Adrenal gland (tissue), 12 donors: Measurements from ENCODE around the gene HEMK1. TPM values are rescaled to one million over a fixed set of nuclear protein-coding genes. Genes with fewer than 3 reads are reported as not detected.

ENCODE experiments used
- DNase-seq, 7 donors: peaks; one replicate each; pipeline ENCODE4 v3.0.0-alpha.2; 2019 to 2020
- H3K27ac ChIP-seq, 5 donors: fragments of 200-600 bp; sonication (generic) in 4 of 5; 1 replicate in 3 of 5; 2 replicates in 2 of 5; pipeline versions ENCODE4 v1.5.1 to v1.8.0; 2016 to 2020; ENCODE audit warnings: mild to moderate bottlenecking in 1 of 5
- H3K27me3 ChIP-seq: fragments of 200-600 bp; 2 replicates; pipeline ENCODE4 v1.8.0; 2021
- H3K36me3 ChIP-seq, 2 donors: fragments of 200-600 bp; replicated peaks in 1 of 2; 1 replicate in 1 of 2; 2 replicates in 1 of 2; pipeline versions ENCODE4 v1.5.1 to v1.8.0; 2018 to 2022
- H3K4me1 ChIP-seq, 2 donors: fragments of 200-600 bp; replicated peaks in 1 of 2; 1 replicate in 1 of 2; 2 replicates in 1 of 2; pipeline versions ENCODE4 v1.5.1 to v1.8.0; 2018 to 2021
- H3K4me3 ChIP-seq, 4 donors: fragments of 200-600 bp; sonication (generic) in 3 of 4; one replicate each; pipeline ENCODE4 v1.5.1; 2016 to 2018
- H3K9me3 ChIP-seq, 3 donors: fragments of 200-600 bp; sonication (generic) in 1 of 3; replicated peaks in 1 of 3; 1 replicate in 2 of 3; 2 replicates in 1 of 3; pipeline versions ENCODE4 v1.5.1 to v1.8.0; 2016 to 2021
- POLR2A ChIP-seq, 2 donors: fragments of 450-650 bp; IDR thresholded peaks; one replicate each; pipeline ENCODE4 v1.6.1; 2017; ENCODE audit warnings: antibody characterized with exemption in 2 of 2, mild to moderate bottlenecking in 2 of 2, moderate library complexity in 1 of 2
- WGBS, 4 donors: extraction: QIAGEN DNeasy Blood & Tissue Kit in 2 of 4; methylation state at CpG; one replicate each; pipeline versions ENCODE4 v1.1.5 to v1.1.7; 2013 to 2017; 5-methylcytosine and 5-hydroxymethylcytosine counted together
- intact Hi-C, 2 donors: fragments of 100-400 bp; cut with DNase I; formaldehyde crosslinking; loops; one replicate each; pipeline versions ENCODE4 v1.14.1 to v1.15.0; 2022 to 2023
- polyA plus RNA-seq, 3 donors: library from polyadenylated mRNA; stranded (reverse); fragments of 200-250 nt in 2 of 3; fragments of 350-450 nt in 1 of 3; fragmentation: Illumina TruSeq in 1 of 3; extraction: RNeasy Lipid Tissue Mini Kit (QIAGEN cat#74804) in 1 of 3; gene quantifications; one replicate each; pipeline ENCODE4 v1.2.3, GENCODE V29; 2013 to 2014
- total RNA-seq, 9 donors: library from RNA; depleted of rRNA in 4 of 9; stranded (reverse); fragments of >200 nt in 4 of 9; fragments of 120-200 nt in 1 of 9; fragmentation: NEBNext Ultra II Directional in 1 of 9; extraction: Animal tissue kit (Norgen Biotek cat#: 25700) in 1 of 9; gene quantifications; one replicate each; pipeline versions ENCODE4 v1.1.0 to v1.2.4, GENCODE V29; 2013 to 2023
- TF ChIP-seq, protein P1 (sequence below), 6 experiments: fragments of 450-650 bp in 4 of 6; fragments of 200-600 bp in 2 of 6; sonication (generic) in 1 of 6; IDR thresholded peaks; 1 replicate in 5 of 6; 2 replicates in 1 of 6; pipeline versions ENCODE4 v1.5.1 to v1.8.0; 2016 to 2021; ENCODE audit warnings: antibody characterized with exemption in 6 of 6, mild to moderate bottlenecking in 2 of 6, moderate library complexity in 1 of 6
- donor health status: healthy with polysubstance abuse.
- donor health status: Bipolar disorder and iron deficiency.
- donor health status: DM: yes; HTN: yes; CAD: no.
- donor health status: DM: no; HTN: no; CAD: no.
- donor health status: DM: no; HTN: no; CAD: no.
- donor health status: DM: yes; HTN: yes; CAD: no.

Gene HEMK1
- total and polyA plus RNA-seq, 12 donors: 9.1 to 46.4 (median 19.0) TPM

- intact Hi-C loops: no loop called here
- Histone ChIP-seq H3K36me3 (no peaks in the 10 kb centered on the region), H3K9me3 (no peaks in the 10 kb centered on the region), H3K27ac (peak overlapping the region in 3 of 5 donors; percentile 16 to 67 (median 65)), H3K27me3 (no peaks in the 10 kb centered on the region), H3K4me3 (no peak overlapping the region), H3K4me1 (peaks cover 0 to 35% of the 10 kb centered on the region in 2 donors)
- DNase-seq: peak; percentile 62 to 90 (median 88)
- TF ChIP-seq, protein P1, sequence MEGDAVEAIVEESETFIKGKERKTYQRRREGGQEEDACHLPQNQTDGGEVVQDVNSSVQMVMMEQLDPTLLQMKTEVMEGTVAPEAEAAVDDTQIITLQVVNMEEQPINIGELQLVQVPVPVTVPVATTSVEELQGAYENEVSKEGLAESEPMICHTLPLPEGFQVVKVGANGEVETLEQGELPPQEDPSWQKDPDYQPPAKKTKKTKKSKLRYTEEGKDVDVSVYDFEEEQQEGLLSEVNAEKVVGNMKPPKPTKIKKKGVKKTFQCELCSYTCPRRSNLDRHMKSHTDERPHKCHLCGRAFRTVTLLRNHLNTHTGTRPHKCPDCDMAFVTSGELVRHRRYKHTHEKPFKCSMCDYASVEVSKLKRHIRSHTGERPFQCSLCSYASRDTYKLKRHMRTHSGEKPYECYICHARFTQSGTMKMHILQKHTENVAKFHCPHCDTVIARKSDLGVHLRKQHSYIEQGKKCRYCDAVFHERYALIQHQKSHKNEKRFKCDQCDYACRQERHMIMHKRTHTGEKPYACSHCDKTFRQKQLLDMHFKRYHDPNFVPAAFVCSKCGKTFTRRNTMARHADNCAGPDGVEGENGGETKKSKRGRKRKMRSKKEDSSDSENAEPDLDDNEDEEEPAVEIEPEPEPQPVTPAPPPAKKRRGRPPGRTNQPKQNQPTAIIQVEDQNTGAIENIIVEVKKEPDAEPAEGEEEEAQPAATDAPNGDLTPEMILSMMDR (IDR thresholded peaks at IDR 0.05): peak in 3 of 6 experiments; percentile 8 to 40 (median 23)
- TF ChIP-seq POLR2A (IDR thresholded peaks at IDR 0.05): no peak
- 38 to 41% (median 39%) methylated on average over 4 to 6 of the region's 6 CpGs for WGBS, 4 donors
Observed at GRCh38 chr3:50627407-50628051, 58.2 kb downstream of the HEMK1 start.

GRCh38 chr3:50628601-50629000, 59.3 kb downstream of the HEMK1 start:
- Histone ChIP-seq H3K27ac (no peak overlapping the region), H3K9me3 (no peaks in the 10 kb centered on the region), H3K27me3 (no peaks in the 10 kb centered on the region), H3K4me3 (no peak overlapping the region), H3K36me3 (no peaks in the 10 kb centered on the region), H3K4me1 (peaks cover 0 to 42% of the 10 kb centered on the region in 2 donors)
- intact Hi-C loops: no loop called here
- no peak for DNase-seq
- 79 to 98% (median 92%) methylated on average over 3 of the region's 3 CpGs for whole genome bisulfite sequencing, 4 donors
- no peak for TF ChIP-seq POLR2A (IDR thresholded peaks at IDR 0.05)
- TF ChIP-seq, protein P1 (IDR thresholded peaks at IDR 0.05): no peak

- H3K27ac ChIP-seq: no peak overlapping the region
- H3K9me3 ChIP-seq: no peaks in the 10 kb centered on the region
- H3K4me3 ChIP-seq: no peak overlapping the region
- 90 to 100% (median 91%) methylated on average over 2 to 6 of the region's 6 CpGs for WGBS, 4 donors
- no peaks in the 10 kb centered on the region for H3K36me3 ChIP-seq
- H3K27me3 ChIP-seq: no peaks in the 10 kb centered on the region
- no peak for DNase-seq
- no peak for TF ChIP-seq POLR2A (IDR thresholded peaks at IDR 0.05)
- peaks cover 0 to 34% of the 10 kb centered on the region in 2 donors for H3K4me1 ChIP-seq
- intact Hi-C loops: no loop called here
Observed at GRCh38 chr3:50630394-50630793, 61.1 kb downstream of the HEMK1 start.

DNA sequence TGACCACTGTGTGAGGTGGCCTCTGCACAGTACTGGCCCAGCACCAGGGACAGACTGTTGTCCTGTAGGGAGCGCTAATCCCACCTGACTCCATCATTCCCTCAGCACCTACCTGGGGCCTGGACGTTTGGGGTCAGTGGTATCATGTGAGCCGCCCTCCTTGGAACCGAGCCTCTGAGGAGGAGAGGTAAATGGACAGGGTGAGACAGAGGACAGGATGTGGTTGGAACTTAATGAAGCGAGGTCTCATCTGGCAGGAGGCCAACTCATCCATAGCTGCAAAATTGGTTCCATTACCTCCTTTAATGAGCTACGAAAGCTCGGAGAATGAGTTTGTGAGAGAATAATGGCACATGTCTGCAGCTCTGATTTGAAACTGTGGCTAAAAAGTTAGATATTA, 61.6 kb downstream of the HEMK1 start:
- DNase-seq: no peak
- intact Hi-C loops: no loop called here
- 56 to 81% (median 77%) methylated on average over 7 of the region's 7 CpGs for WGBS, 4 donors

More for the DNA sequence above, 61.6 kb downstream of the HEMK1 start:
- TF ChIP-seq, protein P1 (IDR thresholded peaks at IDR 0.05): no peak
- TF ChIP-seq POLR2A (IDR thresholded peaks at IDR 0.05): no peak
- Histone ChIP-seq H3K4me3 (no peak overlapping the region), H3K36me3 (no peaks in the 10 kb centered on the region), H3K4me1 (peaks cover 0 to 34% of the 10 kb centered on the region in 2 donors), H3K27me3 (no peaks in the 10 kb centered on the region), H3K27ac (no peak overlapping the region), H3K9me3 (no peaks in the 10 kb centered on the region)
